Duodenal mucosa (tissue), 2 donors: ENCODE measurements around the gene GRM3.

ENCODE experiments used
- H3K27ac ChIP-seq: one replicate; pipeline ENCODE4 v1.7.0; 2013; ENCODE audit warnings: low read depth, low read length
- H3K27me3 ChIP-seq, 2 donors: one replicate each; pipeline ENCODE4 v1.7.0; 2013; ENCODE audit warnings: low read length in 2 of 2, control low read depth in 1 of 2; ENCODE audit not compliant: insufficient read depth in 2 of 2, control insufficient read depth in 1 of 2
- H3K36me3 ChIP-seq, 2 donors: one replicate each; pipeline ENCODE4 v1.7.0; 2013; ENCODE audit warnings: low read length in 2 of 2, control low read depth in 1 of 2; ENCODE audit not compliant: insufficient read depth in 2 of 2, control insufficient read depth in 1 of 2
- H3K4me1 ChIP-seq, 2 donors: one replicate each; pipeline ENCODE4 v1.7.0; 2013; ENCODE audit warnings: low read length in 2 of 2, control low read depth in 1 of 2; ENCODE audit not compliant: insufficient read depth in 2 of 2, control insufficient read depth in 1 of 2
- H3K4me3 ChIP-seq, 2 donors: one replicate each; pipeline ENCODE4 v1.7.0; 2013; ENCODE audit warnings: low read length in 2 of 2, low read depth in 1 of 2
- H3K9ac ChIP-seq, 2 donors: one replicate each; pipeline ENCODE4 v1.7.0; 2013; ENCODE audit warnings: low read length in 2 of 2, low read depth in 1 of 2
- H3K9me3 ChIP-seq, 2 donors: one replicate each; pipeline ENCODE4 v1.7.0; 2013; ENCODE audit warnings: low read length in 2 of 2, control low read depth in 1 of 2; ENCODE audit not compliant: control insufficient read depth in 1 of 2

Gene GRM3

DNA sequence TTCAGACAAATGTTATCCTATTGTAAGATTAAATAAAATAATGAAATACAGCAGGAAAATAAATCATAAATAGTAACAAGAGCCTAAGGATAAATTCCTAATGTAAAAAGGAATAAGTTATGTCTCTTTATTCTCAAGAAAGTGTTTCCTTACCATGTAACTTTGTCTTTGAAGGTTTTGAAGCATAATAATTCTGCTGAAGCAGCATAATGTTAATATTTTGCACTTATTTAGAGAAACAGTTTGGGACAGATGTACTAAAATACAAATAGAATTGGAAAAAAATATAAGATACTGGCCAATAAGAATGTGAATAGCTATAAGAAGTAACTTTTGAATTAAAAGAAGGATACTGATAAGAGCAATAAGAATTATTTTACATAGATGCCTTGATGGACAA is 45.7 kb downstream of the GRM3 start:
- Histone ChIP-seq H3K9ac (no peak overlapping the region), H3K4me3 (no peak overlapping the region), H3K27ac (no peak overlapping the region), H3K9me3 (no peaks in the 10 kb centered on the region), H3K4me1 (no peaks in the 10 kb centered on the region), H3K36me3 (no peaks in the 10 kb centered on the region), H3K27me3 (no peaks in the 10 kb centered on the region)

- Histone ChIP-seq H3K4me1 (no peaks in the 10 kb centered on the region), H3K27me3 (no peaks in the 10 kb centered on the region), H3K27ac (no peak overlapping the region), H3K4me3 (no peak overlapping the region), H3K9me3 (no peaks in the 10 kb centered on the region), H3K9ac (no peak overlapping the region), H3K36me3 (no peaks in the 10 kb centered on the region)
These were observed 49.0 kb downstream of the GRM3 start for GRCh38 chr7:86692755-86693154.

- Histone ChIP-seq H3K36me3 (no peaks in the 10 kb centered on the region), H3K27ac (no peak overlapping the region), H3K27me3 (no peaks in the 10 kb centered on the region), H3K4me1 (no peaks in the 10 kb centered on the region), H3K4me3 (no peak overlapping the region), H3K9ac (no peak overlapping the region), H3K9me3 (no peaks in the 10 kb centered on the region)
These were observed 62.7 kb downstream of the GRM3 start for GRCh38 chr7:86706406-86706805.

DNA sequence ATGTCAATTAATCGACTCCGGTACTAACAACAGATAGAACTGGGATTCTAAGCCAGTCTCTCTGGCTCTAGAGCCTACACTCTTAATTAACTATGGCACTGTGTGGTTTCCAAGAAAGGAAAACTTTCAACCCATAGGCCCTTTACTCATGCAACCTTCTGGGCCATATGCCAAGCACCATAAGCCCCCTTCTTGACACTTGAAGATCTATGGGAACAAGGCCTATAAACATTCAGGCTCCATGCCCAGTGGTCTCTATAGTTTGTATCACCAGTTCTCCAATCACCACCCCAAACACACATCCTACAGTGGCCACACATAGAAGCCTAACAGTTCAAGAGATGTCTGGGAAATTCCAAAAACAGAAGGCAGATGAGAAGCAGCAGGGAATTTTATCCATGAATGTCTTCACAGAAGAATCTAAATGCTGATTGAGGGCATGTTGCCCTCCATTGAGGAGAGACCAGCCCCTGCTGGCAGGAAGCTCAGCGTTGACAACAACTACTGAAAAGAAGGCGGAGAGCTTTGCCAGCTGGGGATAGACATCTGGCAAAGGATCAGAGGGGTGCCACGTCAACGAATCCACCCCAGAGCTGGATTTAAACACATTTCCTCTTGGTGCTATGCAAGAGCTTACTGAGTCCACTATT is 64.4 kb downstream of the GRM3 start:
- Histone ChIP-seq H3K9ac (no peak overlapping the region), H3K36me3 (no peaks in the 10 kb centered on the region), H3K27me3 (no peaks in the 10 kb centered on the region), H3K27ac (no peak overlapping the region), H3K9me3 (no peaks in the 10 kb centered on the region), H3K4me3 (no peak overlapping the region), H3K4me1 (no peaks in the 10 kb centered on the region)

DNA sequence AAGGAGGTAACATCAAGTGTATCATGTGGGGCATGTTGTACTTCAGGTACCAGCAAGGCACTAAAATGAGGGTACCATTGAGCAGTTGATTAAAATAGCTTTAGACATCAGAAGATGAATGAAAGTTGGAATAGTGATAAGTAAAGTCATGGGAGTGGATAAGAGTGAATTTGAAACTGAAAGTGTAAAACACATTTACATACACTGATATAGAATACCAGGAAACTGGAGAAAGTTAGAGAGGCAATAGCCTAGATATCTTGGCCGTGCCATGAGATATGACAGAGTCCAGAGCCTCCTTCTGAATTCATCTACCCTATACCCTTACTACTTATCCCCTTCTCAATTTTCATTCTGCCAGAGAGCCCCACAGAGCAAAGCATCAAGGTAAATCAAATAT is 76.6 kb downstream of the GRM3 start:
- Histone ChIP-seq H3K27me3 (no peaks in the 10 kb centered on the region), H3K9me3 (no peaks in the 10 kb centered on the region), H3K36me3 (no peaks in the 10 kb centered on the region), H3K4me1 (no peaks in the 10 kb centered on the region), H3K9ac (no peak overlapping the region), H3K27ac (no peak overlapping the region), H3K4me3 (no peak overlapping the region)

DNA sequence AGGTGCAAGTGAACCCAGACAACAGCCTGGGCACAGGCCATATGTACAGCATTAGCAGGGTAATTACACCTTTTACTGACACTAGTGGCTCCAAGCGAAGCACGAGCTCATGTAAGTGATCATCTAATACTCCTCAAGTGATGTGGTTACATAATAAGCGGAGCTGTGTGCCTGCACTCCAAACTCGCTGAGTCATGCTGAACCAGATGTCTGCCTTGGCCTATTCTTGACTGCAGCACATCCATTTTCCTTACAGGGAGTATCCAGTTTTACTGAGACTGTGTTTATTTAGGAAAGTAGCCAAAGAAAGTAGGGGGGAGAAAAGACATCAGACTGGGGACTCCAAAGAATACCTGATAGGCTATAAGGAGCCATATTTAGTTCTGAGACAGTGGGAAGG is 90.1 kb downstream of the GRM3 start:
- Histone ChIP-seq H3K4me1 (no peaks in the 10 kb centered on the region), H3K36me3 (no peaks in the 10 kb centered on the region), H3K4me3 (no peak overlapping the region), H3K9me3 (no peaks in the 10 kb centered on the region), H3K27me3 (no peaks in the 10 kb centered on the region), H3K9ac (no peak overlapping the region), H3K27ac (no peak overlapping the region)

GRCh38 chr7:86745013-86745745 is 101.5 kb downstream of the GRM3 start:
- Histone ChIP-seq H3K27ac (no peak overlapping the region), H3K4me3 (no peak overlapping the region), H3K9ac (no peak overlapping the region), H3K36me3 (no peaks in the 10 kb centered on the region), H3K9me3 (no peaks in the 10 kb centered on the region), H3K4me1 (no peaks in the 10 kb centered on the region), H3K27me3 (no peaks in the 10 kb centered on the region)

- Histone ChIP-seq H3K4me3 (no peak overlapping the region), H3K27me3 (no peaks in the 10 kb centered on the region), H3K27ac (no peak overlapping the region), H3K4me1 (no peaks in the 10 kb centered on the region), H3K9ac (no peak overlapping the region), H3K9me3 (no peaks in the 10 kb centered on the region), H3K36me3 (no peaks in the 10 kb centered on the region)
These were observed 104.0 kb downstream of the GRM3 start for GRCh38 chr7:86747698-86748097.

DNA sequence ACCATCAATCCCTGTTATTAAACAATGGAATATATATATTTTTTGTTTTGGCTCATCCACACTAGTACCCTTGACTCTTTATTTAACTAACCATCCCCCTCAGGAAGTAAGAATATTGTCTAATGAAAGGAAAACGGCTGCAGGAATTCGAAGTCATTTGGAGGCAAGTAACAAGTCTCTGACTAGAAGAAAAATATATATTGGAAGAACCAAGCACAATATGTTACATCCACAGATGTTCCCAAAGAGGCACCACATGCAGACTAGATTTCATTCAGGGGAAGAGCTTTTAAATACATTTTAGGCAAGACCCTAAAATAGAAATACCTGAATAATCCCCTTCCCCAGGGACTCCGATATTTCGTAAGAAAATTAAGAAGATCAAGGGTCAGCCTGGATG is 104.5 kb downstream of the GRM3 start:
- H3K27me3 ChIP-seq, result no peaks in the 10 kb centered on the region

GRCh38 chr7:86748843-86749719 is 105.4 kb downstream of the GRM3 start:
- no peaks in the 10 kb centered on the region for H3K4me1 ChIP-seq
- H3K27me3 ChIP-seq, result no peaks in the 10 kb centered on the region
- no peak overlapping the region for H3K9ac ChIP-seq
- H3K9me3 ChIP-seq, result no peaks in the 10 kb centered on the region
- no peak overlapping the region for H3K4me3 ChIP-seq
- H3K27ac ChIP-seq, result no peak overlapping the region
- H3K36me3 ChIP-seq, result no peaks in the 10 kb centered on the region

More for the DNA sequence above, 104.5 kb downstream of the GRM3 start:
- H3K9me3 ChIP-seq, result no peaks in the 10 kb centered on the region
- H3K4me1 ChIP-seq, result no peaks in the 10 kb centered on the region
- H3K36me3 ChIP-seq, result no peaks in the 10 kb centered on the region
- H3K27ac ChIP-seq, result no peak overlapping the region
- no peak overlapping the region for H3K4me3 ChIP-seq
- no peak overlapping the region for H3K9ac ChIP-seq
